Camera-type eye (tissue), 1 donor: Measurements from ENCODE around the gene SKIDA1. TPM values are rescaled to one million over a fixed set of nuclear protein-coding genes. Genes with fewer than 3 reads are reported as not detected.

Experiments used
- total RNA-seq: library from RNA; depleted of rRNA; stranded (reverse); fragments of >200 nt; gene quantifications from one replicate; pipeline ENCODE4 v1.2.3, GENCODE V29; 2014

SKIDA1 gene
- 11.4 TPM for total RNA-seq

GRCh38 chr10:21525367-21526187 lies at the start of gene SKIDA1:
Gene SKIDA1 (minus strand): TSS chr10:21525682. CDS start chr10:21517822, 7,860 bp downstream.

GRCh38 chr10:21533467-21534279 lies 8.2 kb upstream of the SKIDA1 start, which contains the start of gene MLLT10:
Gene MLLT10 (plus strand): TSS chr10:21534232. CDS start chr10:21534645, 413 bp downstream.

Other genes starting within 250 kb of the SKIDA1 start
- 102 TPM for gene MLLT10, start 8.6 kb upstream of the SKIDA1 start, total RNA-seq